GM12875 (cell line): Measurements from ENCODE around the gene VSIG10L.

Source experiments
- H3K4me3 ChIP-seq: one replicate; pipeline ENCODE4 v1.5.1; 2011; ENCODE audit warnings: low read depth, low read length, control low read depth
- TF ChIP-seq, protein P1 (sequence below): IDR thresholded peaks from 2 replicates; pipeline ENCODE4 v1.5.1; 2011; ENCODE audit warnings: low read depth, mild to moderate bottlenecking, control low read depth, inconsistent platforms, low read length, moderate library complexity, borderline replicate concordance; ENCODE audit not compliant: insufficient read depth

VSIG10L gene

DNA sequence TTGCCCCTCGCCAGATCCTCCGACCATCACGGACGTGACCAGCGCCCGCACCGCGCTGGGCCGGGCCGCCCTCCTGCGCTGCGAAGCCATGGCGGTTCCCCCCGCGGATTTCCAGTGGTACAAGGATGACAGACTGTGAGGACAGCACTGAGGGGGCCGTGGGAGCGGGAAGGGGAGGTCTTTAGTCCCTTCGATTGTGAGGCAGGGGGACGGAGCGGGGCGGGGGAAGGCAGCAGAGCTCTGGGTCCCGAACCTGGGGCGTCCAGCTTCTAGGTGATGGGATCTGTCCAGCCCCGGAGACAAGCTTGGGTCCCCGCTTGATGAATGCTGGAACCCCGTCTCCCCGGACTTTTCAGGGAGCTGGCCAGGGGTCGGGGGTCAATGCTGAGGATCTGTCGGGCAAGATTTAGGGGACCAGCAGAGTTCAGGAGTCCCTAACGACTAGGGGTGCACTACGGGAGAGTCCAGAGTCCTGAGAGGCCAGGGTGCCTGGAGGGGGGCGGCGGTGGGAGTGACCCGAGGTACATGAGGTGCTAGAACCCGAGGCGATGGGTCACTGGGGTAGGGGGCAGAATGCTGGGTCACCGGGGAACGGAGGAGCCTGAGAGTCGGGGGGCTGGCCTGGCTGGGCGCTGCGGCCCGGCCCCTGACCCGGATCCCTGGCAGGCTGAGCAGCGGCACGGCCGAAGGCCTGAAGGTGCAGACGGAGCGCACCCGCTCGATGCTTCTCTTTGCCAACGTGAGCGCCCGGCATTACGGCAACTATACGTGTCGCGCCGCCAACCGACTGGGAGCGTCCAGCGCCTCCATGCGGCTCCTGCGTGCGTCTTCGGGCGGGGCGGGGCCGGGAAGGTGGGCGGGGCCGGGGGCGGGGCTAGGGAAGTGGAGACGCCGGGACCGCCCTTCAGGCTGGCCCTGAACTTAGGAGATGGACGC lies 14.6 kb downstream of the VSIG10L start:
- TF ChIP-seq, protein P1, sequence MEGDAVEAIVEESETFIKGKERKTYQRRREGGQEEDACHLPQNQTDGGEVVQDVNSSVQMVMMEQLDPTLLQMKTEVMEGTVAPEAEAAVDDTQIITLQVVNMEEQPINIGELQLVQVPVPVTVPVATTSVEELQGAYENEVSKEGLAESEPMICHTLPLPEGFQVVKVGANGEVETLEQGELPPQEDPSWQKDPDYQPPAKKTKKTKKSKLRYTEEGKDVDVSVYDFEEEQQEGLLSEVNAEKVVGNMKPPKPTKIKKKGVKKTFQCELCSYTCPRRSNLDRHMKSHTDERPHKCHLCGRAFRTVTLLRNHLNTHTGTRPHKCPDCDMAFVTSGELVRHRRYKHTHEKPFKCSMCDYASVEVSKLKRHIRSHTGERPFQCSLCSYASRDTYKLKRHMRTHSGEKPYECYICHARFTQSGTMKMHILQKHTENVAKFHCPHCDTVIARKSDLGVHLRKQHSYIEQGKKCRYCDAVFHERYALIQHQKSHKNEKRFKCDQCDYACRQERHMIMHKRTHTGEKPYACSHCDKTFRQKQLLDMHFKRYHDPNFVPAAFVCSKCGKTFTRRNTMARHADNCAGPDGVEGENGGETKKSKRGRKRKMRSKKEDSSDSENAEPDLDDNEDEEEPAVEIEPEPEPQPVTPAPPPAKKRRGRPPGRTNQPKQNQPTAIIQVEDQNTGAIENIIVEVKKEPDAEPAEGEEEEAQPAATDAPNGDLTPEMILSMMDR: no peak
- no peak overlapping the region for H3K4me3 ChIP-seq

DNA sequence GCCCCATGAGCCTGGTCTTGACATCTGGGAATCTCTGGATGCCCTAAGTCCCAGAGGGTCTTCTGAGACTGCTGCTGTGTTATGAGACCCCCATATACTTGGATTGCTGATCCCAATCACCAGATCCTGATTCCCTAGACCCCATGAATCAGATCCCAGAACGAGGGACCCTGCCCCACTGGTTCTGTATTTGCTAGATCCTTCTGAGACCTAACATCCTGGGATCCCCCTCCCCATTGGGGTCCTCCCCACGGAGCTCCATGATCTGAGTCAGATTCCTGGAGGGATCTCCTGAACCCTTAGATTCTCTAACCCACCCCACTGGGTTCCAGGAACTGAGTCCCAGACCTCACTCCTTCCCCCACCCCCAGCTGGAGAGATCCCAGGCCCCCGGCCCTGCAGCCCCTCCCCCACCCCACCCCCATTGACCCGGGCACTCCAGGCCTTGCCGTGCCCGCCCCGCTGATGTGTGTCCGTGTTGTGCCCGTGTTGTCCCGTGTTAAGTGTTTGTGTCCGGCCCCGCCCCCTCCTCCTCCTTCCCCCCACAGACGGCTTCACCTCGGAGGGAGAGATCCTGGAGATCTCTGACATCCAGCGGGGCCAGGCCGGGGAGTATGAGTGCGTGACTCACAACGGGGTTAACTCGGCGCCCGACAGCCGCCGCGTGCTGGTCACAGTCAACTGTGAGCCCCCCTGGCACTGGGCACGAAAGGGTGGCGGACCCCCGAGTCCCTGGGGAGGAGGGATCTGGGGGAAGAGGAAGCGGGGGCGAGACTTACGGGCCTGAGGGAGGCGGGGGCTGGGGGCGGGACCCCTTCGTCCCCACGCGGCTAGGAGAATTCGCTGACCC lies 15.5 kb downstream of the VSIG10L start:
- TF ChIP-seq, protein P1: no peak
- H3K4me3 ChIP-seq: no peak overlapping the region

DNA sequence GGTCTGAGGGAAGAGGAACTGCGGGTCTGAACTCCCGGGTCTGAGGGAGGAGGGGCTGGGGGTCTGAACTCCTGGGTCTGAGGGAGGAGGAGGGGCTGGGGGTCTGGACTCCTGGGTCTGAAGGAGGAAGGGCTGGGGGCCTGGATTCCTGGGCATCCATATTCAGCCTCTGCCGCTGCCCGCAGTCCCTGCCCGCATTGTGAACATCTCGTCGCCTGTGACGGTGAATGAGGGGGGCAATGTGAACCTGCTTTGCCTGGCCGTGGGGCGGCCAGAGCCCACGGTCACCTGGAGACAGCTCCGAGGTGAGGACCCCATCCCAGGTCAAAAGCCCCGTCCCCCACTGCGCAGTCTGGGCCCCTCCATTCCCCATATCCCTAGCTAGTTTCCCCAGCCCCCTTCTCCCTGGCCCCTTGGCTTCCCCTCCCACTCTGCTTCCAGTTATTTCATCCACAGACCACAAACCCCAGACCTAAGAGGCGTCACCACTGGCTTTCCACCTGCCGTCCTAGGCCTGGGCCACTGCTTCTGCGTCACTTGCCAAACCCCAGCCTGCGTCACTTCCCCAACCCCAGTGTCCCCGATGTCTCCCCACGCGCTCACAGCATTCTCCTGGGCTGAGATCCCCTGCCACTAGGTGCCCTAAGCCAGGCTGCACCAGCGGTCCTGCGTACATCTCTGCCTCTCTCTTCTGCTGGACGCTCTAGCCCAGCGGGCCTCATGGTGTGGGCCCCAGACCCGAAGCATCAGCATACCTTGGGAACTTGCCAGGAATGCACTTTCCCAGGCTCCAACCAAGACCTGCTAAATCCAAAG lies 16.6 kb downstream of the VSIG10L start:
- H3K4me3 ChIP-seq: no peak overlapping the region
- TF ChIP-seq, protein P1: no peak

DNA sequence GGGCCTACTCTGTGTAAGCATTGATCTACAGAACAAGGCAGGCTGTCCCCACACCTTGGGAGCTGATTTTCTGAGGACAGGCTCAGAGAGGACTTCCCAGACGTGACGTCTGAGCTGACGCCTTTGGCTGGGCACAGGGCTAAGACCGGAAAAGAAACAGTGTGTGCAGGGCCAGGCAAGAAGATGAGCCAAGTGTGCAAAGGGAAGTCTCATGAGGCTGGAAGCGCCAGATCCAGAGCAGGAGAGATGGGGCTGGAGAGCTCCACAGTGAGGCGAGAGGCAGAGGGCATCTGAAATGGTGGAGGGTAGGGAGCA lies 17.8 kb downstream of the VSIG10L start:
- TF ChIP-seq, protein P1: no peak
- no peak overlapping the region for H3K4me3 ChIP-seq

DNA sequence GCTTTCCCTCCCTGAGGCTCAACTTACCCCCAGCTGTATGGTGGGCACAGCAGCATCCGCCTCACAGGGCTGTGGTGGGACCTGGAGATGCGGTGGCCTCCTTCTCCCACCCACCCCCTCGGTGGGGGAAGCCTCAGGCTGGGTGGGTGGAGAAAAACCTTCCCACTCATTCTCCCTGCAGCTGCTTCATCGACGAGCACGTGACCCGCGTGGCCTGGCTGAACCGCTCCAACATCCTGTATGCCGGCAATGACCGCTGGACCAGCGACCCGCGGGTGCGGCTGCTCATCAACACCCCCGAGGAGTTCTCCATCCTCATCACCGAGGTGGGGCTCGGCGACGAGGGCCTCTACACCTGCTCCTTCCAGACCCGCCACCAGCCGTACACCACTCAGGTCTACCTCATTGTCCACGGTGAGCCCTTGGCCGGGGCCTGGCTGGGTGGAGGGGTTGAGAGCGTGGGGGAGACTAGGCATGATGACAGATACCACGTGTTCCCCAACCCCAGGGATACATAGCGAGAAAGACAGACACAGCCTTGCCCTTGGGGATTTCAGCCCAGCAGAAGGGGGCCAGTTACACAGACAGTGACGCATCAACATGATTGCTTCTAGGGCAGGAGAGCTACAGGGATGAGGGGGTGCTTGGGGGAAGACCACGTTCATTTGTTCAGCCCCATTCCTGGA lies 18.3 kb downstream of the VSIG10L start:
- H3K4me3 ChIP-seq: no peak overlapping the region
- TF ChIP-seq, protein P1: no peak

DNA sequence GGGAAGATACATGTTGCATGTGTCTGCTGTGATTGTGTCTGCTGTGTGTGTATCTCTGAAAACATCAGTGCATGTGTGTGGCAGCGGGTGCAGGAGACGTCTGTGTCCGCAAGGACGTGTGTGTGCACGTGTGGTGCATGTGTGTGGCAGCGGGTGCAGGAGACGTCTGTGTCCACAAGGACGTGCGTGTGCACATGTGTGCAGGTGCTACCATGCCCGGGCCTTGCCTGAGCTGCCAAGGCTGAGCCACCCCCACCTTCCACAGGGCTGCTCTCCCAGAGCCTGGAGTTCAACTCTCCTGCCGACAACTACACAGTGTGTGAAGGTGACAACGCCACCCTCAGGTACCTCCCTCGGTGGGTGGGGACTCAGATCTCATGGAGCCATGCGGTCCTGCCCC lies 20.1 kb downstream of the VSIG10L start:
- no peak overlapping the region for H3K4me3 ChIP-seq
- TF ChIP-seq, protein P1: no peak
